Measurements from ENCODE around the gene TOPBP1. TPM values are rescaled to one million over a fixed set of nuclear protein-coding genes. Genes with fewer than 3 reads are reported as not detected.

TOPBP1 gene
- total RNA-seq, 1 donor from 2014 or later, result 10.4 TPM

DNA sequence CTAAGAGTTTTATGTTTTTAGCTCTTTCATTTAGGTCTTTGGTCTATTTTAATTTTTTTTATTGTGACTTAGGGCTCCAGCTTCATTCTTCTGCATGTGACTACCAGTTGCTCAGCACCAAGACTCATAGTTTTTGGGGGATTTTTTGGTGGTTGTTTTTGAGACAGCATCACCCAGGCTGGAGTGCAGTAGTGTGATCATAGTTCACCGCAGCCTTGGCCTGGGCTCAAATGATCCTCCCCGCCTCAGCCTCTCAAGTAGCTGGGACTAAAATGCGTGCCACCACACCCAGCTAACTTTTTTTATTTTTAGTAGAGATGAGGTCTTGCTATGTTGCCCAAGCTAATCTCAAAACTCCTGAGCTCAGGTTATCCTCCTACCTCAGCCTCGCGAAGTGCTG, 68.9 kb downstream of the TOPBP1 start:
- Histone ChIP-seq H3K27me3 (ENCODE audit: low read depth) (no peaks in the 10 kb centered on the region), H3K4me3 (no peak overlapping the region), H3K36me3 (peaks cover 24% of the 10 kb centered on the region), H3K27ac (replicated peaks) (no peak overlapping the region), H3K9me3 (replicated peaks) (no peaks in the 10 kb centered on the region), H3K4me1 (peaks cover 24% of the 10 kb centered on the region)
- TF ChIP-seq, protein P1, sequence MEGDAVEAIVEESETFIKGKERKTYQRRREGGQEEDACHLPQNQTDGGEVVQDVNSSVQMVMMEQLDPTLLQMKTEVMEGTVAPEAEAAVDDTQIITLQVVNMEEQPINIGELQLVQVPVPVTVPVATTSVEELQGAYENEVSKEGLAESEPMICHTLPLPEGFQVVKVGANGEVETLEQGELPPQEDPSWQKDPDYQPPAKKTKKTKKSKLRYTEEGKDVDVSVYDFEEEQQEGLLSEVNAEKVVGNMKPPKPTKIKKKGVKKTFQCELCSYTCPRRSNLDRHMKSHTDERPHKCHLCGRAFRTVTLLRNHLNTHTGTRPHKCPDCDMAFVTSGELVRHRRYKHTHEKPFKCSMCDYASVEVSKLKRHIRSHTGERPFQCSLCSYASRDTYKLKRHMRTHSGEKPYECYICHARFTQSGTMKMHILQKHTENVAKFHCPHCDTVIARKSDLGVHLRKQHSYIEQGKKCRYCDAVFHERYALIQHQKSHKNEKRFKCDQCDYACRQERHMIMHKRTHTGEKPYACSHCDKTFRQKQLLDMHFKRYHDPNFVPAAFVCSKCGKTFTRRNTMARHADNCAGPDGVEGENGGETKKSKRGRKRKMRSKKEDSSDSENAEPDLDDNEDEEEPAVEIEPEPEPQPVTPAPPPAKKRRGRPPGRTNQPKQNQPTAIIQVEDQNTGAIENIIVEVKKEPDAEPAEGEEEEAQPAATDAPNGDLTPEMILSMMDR (IDR thresholded peaks at IDR 0.05; ENCODE audit: borderline replicate concordance), result no peak
- intact Hi-C loops (cut with micrococcal nuclease), result no loop called here
- no peak for DNase-seq

DNA sequence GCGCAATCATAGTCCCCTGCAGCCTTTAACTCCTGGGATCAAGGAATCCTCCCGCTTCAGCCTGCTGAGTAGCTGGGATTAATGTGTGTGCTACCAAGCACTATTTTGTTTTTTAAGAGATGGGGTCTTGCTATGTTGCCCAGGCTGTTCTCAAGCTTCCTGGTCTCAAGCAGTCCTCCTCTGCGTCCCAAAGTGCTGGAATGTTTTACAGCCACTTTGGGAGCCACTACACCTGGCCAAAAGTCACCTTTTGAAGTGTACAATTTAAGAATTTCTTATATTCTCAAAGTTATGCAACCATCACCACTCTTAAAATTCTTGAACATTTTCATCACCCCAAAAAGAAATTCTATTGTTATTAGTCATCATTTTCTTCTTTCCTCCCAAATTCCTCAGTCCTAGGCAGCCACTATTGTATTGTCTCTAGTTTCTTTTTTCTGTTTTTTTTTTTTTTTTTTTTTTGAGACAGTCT, 70.4 kb downstream of the TOPBP1 start:
- Histone ChIP-seq H3K36me3 (peaks cover 39% of the 10 kb centered on the region), H3K27me3 (ENCODE audit: low read depth) (no peaks in the 10 kb centered on the region), H3K4me1 (peaks cover 27% of the 10 kb centered on the region), H3K27ac (replicated peaks) (no peak overlapping the region), H3K9me3 (replicated peaks) (no peaks in the 10 kb centered on the region), H3K4me3 (no peak overlapping the region)
- intact Hi-C loops (cut with micrococcal nuclease), result no loop called here
- DNase-seq, result no peak
- TF ChIP-seq, protein P1 (IDR thresholded peaks at IDR 0.05; ENCODE audit: borderline replicate concordance), result no peak

DNA sequence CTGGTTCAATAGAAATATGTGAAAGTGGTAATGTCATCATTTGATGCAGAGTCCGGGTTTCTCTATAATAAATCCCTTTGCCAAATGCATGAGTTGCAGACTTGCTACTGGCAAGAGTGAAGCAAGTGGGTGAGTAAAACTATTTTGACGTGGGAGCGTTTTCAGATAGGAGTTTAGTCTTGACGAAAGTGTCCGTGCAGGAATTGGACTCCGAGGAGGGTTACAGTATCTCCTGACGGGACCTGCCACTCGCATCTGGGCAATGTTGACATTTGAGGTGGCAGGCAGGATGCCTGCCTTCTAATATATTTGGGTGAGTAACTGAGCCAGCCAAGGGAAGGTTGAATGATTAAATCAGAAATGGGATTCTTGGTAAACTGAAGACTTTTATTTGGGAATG, 72.2 kb downstream of the TOPBP1 start:
- Histone ChIP-seq H3K36me3 (peaks cover 57% of the 10 kb centered on the region), H3K4me1 (peaks cover 27% of the 10 kb centered on the region), H3K27me3 (ENCODE audit: low read depth) (no peaks in the 10 kb centered on the region), H3K27ac (replicated peaks) (no peak overlapping the region), H3K9me3 (replicated peaks) (no peaks in the 10 kb centered on the region), H3K4me3 (no peak overlapping the region)
- TF ChIP-seq, protein P1 (IDR thresholded peaks at IDR 0.05; ENCODE audit: borderline replicate concordance), result no peak
- DNase-seq, result no peak
- intact Hi-C loops (cut with micrococcal nuclease), result no loop called here

DNA sequence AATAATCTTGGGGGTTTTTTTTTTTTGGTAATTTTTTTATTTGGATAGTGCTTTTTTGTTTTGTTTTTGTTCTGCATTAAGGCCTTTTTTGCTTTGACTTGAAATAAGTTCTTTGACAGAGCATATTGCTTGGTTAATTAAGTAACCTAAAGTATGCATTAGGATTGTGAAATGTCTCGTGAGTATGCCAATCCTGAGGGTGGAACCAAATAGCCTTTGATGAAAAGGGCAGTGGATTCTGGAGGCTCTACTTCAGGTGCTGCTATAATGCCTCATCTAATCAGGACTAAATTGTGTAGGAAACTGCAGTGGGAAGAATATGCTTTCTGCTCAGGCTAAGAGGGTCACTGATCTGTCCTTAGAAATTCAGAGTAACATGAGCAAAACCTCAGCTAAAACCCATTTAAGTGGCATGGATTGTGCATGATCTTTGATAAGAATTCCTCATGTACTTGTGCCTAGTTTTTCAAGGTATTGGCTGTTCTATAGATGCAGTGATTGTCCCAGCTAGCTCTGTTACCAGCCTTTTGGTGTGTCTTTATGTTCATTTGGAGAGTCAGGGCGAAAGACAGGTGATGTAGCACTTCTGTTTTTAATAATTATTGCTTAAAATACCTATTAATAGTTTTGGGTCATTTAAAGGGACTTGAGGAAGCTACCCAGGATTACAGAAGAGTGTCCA, 72.8 kb downstream of the TOPBP1 start:
- H3K36me3 ChIP-seq, result peaks cover 63% of the 10 kb centered on the region
- no peak for DNase-seq
- H3K4me3 ChIP-seq, result no peak overlapping the region
- H3K27ac ChIP-seq (replicated peaks), result no peak overlapping the region
- no peaks in the 10 kb centered on the region for H3K9me3 ChIP-seq (replicated peaks)
- TF ChIP-seq, protein P1 (IDR thresholded peaks at IDR 0.05; ENCODE audit: borderline replicate concordance), result no peak
- peaks cover 27% of the 10 kb centered on the region for H3K4me1 ChIP-seq
- no peaks in the 10 kb centered on the region for H3K27me3 ChIP-seq (ENCODE audit: low read depth)
- intact Hi-C loops (cut with micrococcal nuclease), result no loop called here

DNA sequence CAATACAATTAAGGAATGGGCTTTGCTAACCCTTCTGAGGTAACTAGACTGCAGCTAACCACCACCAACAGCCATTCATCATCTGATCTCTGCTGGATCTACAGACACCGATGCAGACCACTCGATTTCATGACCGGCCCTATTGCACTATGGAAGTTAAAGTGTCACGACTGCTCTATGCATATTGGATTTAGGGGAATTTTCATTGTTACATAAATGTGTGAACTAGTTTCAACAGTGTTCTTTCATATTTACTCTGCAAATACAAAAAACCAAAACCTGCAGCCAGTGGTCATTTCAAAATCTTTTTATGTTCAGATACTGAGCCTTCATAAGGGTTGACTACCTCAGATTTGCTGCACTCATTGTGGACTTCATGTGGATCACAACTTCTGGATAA, 73.7 kb downstream of the TOPBP1 start:
- H3K9me3 ChIP-seq (replicated peaks), result no peaks in the 10 kb centered on the region
- H3K27me3 ChIP-seq (ENCODE audit: low read depth), result no peaks in the 10 kb centered on the region
- H3K36me3 ChIP-seq, result peaks cover 72% of the 10 kb centered on the region
- H3K27ac ChIP-seq (replicated peaks), result no peak overlapping the region
- intact Hi-C loops (cut with micrococcal nuclease), result no loop called here
- H3K4me3 ChIP-seq, result no peak overlapping the region
- peaks cover 31% of the 10 kb centered on the region for H3K4me1 ChIP-seq
- TF ChIP-seq, protein P1 (IDR thresholded peaks at IDR 0.05; ENCODE audit: borderline replicate concordance), result no peak
- DNase-seq, result no peak
